Mucosa of descending colon (tissue), 3 donors: ENCODE measurements around the gene TMEM170B. TPM values are rescaled to one million over a fixed set of nuclear protein-coding genes. Genes with fewer than 3 reads are reported as not detected.

ENCODE experiments used
- ATAC-seq: fragments of 200-7000 bp; cut with Tn5 transposase; one replicate; pipeline ENCODE4 v1.9.1; 2020; ENCODE audit warnings: mild to moderate bottlenecking, moderate library complexity
- DNase-seq, 3 donors: peaks; one replicate each; pipeline ENCODE4 v3.0.0-alpha.2; 2020
- H3K36me3 ChIP-seq: fragments of 200-600 bp; one replicate; pipeline ENCODE4 v1.8.0; 2021; ENCODE audit warnings: low read depth, mild to moderate bottlenecking
- H3K4me1 ChIP-seq: fragments of 200-600 bp; one replicate; pipeline ENCODE4 v1.8.0; 2021; ENCODE audit warnings: low read depth, mild to moderate bottlenecking
- H3K4me3 ChIP-seq: fragments of 200-600 bp; one replicate; pipeline ENCODE4 v1.8.0; 2021; ENCODE audit warnings: mild to moderate bottlenecking
- H3K9me3 ChIP-seq: fragments of 200-600 bp; one replicate; pipeline ENCODE4 v1.8.0; 2021; ENCODE audit warnings: mild to moderate bottlenecking
- intact Hi-C, 2 donors: fragments of 100-400 bp; cut with DNase I in 1 of 2; cut with micrococcal nuclease in 1 of 2; formaldehyde crosslinking; loops; one replicate each; pipeline versions ENCODE4 v1.11.0 to v1.11.1; 2022; cut with DNase I, micrococcal nuclease
- total RNA-seq, 3 donors: library from RNA; stranded (reverse); fragmentation: NEBNext Ultra II Directional in 2 of 3; extraction: Animal tissue kit (Norgen Biotek cat#: 25700) in 2 of 3; gene quantifications; one replicate each; pipeline versions ENCODE4 v1.2.1 to v1.2.4, GENCODE V29; 2021 to 2023
- TF ChIP-seq, protein P1 (sequence below): fragments of 200-600 bp; IDR thresholded peaks from one replicate; pipeline ENCODE4 v1.8.0; 2022; ENCODE audit warnings: antibody characterized with exemption, mild to moderate bottlenecking
- donor health status: DM: no; HTN: no; CAD: no; lungs with moderate emphysema.
- donor health status: DM: no; HTN: no; CAD: no.
- donor health status: DM: no; HTN: yes; CAD: no.

TMEM170B gene
- total RNA-seq, 3 donors from 2014 or later, result 0.98 to 9.0 (median 2.0) TPM

DNA sequence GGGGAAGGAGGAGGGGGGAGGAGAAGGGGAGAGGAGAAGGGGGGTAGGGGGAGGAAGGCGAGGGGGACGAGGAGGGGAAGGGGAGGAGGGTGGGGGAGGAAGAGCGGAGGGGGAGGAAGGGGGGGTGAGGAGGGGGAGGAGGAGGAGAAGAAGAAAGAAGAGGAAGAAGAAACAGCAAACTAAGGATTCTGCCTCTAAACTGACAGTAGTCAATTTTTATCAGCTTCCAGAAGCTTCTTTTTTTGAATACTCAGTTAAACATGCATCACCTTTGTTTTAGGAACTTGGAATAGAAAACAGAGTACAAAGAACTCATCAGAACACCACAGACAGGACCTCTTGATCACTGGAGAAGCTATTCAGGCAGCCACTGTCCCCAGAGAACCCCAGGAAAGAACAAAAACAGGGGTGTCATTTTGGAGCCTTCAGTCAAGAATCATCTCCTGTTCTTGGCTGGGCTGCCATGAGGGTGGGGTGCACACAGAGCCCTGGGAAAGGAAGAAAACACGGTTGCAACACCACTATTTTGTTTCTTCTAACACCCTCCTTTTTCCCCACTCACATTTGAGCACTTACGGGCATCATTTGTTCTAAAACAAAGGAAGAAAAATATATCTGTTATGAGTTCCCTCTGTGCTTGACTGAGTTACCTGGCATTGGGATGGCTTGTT, 67.4 kb downstream of the TMEM170B start:
- intact Hi-C loops, result no loop called here
- Histone ChIP-seq H3K4me3 (no peak overlapping the region), H3K9me3 (no peaks in the 10 kb centered on the region), H3K36me3 (no peaks in the 10 kb centered on the region), H3K4me1 (no peaks in the 10 kb centered on the region)
- DNase-seq (no peak), ATAC-seq (no peak)
- TF ChIP-seq, protein P1, sequence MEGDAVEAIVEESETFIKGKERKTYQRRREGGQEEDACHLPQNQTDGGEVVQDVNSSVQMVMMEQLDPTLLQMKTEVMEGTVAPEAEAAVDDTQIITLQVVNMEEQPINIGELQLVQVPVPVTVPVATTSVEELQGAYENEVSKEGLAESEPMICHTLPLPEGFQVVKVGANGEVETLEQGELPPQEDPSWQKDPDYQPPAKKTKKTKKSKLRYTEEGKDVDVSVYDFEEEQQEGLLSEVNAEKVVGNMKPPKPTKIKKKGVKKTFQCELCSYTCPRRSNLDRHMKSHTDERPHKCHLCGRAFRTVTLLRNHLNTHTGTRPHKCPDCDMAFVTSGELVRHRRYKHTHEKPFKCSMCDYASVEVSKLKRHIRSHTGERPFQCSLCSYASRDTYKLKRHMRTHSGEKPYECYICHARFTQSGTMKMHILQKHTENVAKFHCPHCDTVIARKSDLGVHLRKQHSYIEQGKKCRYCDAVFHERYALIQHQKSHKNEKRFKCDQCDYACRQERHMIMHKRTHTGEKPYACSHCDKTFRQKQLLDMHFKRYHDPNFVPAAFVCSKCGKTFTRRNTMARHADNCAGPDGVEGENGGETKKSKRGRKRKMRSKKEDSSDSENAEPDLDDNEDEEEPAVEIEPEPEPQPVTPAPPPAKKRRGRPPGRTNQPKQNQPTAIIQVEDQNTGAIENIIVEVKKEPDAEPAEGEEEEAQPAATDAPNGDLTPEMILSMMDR, result no peak

DNA sequence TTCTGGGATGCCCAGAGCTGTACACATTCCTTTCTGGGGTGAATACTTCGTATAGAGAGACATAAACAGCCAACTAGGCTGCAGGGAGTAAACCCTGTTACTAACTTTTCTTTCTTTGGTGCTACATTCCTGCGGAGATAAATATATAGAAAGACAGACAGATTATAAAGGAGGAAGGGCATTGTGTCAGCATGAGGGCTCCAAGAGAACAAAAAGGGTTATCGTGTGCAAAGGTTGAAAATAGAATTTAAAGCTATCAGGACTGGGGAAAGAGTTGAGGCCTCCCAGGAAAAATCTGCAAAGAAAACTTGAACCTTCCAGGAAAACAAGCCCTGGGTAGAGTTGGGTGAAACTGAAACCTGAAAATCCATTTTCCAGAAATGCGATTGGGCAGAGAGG, 68.0 kb downstream of the TMEM170B start:
- H3K4me3 ChIP-seq, result no peak overlapping the region
- TF ChIP-seq, protein P1, result no peak
- no peaks in the 10 kb centered on the region for H3K4me1 ChIP-seq
- intact Hi-C loops, result no loop called here
- DNase-seq, result no peak
- no peaks in the 10 kb centered on the region for H3K36me3 ChIP-seq
- H3K9me3 ChIP-seq, result no peaks in the 10 kb centered on the region
- no peak for ATAC-seq

- TF ChIP-seq, protein P1, result no peak
- Histone ChIP-seq H3K4me1 (no peaks in the 10 kb centered on the region), H3K9me3 (no peaks in the 10 kb centered on the region), H3K4me3 (no peak overlapping the region), H3K36me3 (no peaks in the 10 kb centered on the region)
- ATAC-seq (no peak), DNase-seq (peak in 1 of 3 donors; percentile 18)
- intact Hi-C loops, result no loop called here
Measured at GRCh38 chr6:11606332-11606731, 68.8 kb downstream of the TMEM170B start.

DNA sequence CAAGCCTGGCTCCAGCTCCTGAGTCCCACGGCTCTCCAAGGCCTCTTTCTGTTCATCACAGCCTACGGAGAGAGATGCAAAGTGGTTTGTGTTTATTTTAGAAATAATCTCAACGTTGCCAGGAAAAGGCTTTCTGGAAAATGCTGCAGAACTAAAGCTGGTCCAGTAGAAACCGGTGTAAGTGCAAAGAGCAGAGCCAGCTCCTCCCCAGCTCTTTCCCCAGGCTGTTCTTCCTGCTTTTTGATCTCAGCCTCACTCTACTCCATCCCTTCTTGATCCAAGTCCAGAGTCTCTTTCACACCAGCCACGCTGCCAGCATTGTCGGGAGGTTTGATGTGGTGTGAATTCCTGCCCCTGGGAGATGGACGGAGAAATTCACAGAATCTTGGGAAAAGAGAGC, 69.8 kb downstream of the TMEM170B start:
- intact Hi-C loops, result no loop called here
- DNase-seq, result no peak
- TF ChIP-seq, protein P1, result no peak
- H3K4me3 ChIP-seq, result no peak overlapping the region
- H3K36me3 ChIP-seq, result no peaks in the 10 kb centered on the region
- ATAC-seq, result peak; percentile 19
- H3K9me3 ChIP-seq, result no peaks in the 10 kb centered on the region
- no peaks in the 10 kb centered on the region for H3K4me1 ChIP-seq

DNA sequence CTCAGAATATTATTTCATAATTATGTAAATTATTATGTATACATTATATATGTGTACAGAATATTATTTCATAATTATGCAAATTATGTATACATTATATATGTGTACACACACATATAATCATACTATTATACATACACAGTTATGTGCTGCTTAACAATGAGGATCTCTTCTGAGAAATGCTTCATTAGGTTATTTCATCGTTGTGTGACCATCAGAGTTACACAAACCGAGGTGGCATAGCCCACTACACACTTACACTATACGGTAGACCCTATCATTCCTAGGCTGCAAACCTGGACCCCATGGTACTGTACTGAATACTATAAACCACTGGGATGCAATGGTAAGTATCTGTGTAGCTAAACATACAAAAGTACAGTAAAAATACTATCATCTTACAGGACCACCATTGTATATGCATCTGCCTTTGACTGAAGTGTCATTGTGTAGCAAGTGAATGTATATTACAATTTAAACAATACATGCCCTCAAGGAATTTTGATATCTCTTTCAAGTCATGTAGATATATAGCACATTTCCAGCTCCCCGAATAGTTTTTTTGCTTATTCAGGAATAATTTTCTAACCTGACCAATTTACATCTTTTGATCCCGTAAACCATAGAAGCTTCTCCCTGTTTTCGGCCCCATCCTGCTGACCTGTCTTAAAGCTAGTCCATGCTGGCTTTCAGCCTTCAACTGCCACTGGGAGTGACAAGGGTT, 71.2 kb downstream of the TMEM170B start:
- intact Hi-C loops, result no loop called here
- ATAC-seq, result no peak
- no peak overlapping the region for H3K4me3 ChIP-seq
- H3K4me1 ChIP-seq, result no peaks in the 10 kb centered on the region
- DNase-seq, result no peak
- TF ChIP-seq, protein P1, result no peak
- H3K9me3 ChIP-seq, result no peaks in the 10 kb centered on the region
- H3K36me3 ChIP-seq, result no peaks in the 10 kb centered on the region
